Measurements from ENCODE around the gene TBC1D32. TPM values are rescaled to one million over a fixed set of nuclear protein-coding genes. Genes with fewer than 3 reads are reported as not detected.

Gene TBC1D32
- total and polyA plus RNA-seq, 8 donors: 6.6 to 22.2 (median 15.9) TPM

DNA sequence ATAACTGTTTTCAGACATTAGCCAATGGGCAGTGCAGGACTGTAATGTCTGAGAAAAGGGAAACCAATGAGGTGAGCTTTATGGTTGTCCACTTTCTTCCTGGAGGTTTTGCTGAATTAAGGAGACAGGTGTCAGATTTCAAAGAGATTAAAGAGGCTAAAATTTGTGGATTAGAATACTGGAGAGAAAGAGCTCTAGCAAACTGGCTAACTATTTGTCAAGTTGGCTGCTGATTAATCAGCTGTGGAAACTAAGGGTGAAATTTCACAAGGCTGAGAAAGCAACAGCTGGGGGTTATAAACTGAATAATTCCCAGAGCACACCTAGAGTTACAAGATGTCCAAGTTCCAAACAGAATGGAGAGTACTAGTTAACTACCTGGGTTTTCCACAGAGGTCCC, 198.9 kb downstream of the TBC1D32 start:
- intact Hi-C loops (cut with DNase I): no loop called here
- TF ChIP-seq, protein P1, sequence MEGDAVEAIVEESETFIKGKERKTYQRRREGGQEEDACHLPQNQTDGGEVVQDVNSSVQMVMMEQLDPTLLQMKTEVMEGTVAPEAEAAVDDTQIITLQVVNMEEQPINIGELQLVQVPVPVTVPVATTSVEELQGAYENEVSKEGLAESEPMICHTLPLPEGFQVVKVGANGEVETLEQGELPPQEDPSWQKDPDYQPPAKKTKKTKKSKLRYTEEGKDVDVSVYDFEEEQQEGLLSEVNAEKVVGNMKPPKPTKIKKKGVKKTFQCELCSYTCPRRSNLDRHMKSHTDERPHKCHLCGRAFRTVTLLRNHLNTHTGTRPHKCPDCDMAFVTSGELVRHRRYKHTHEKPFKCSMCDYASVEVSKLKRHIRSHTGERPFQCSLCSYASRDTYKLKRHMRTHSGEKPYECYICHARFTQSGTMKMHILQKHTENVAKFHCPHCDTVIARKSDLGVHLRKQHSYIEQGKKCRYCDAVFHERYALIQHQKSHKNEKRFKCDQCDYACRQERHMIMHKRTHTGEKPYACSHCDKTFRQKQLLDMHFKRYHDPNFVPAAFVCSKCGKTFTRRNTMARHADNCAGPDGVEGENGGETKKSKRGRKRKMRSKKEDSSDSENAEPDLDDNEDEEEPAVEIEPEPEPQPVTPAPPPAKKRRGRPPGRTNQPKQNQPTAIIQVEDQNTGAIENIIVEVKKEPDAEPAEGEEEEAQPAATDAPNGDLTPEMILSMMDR (IDR thresholded peaks at IDR 0.05): no peak
- H3K4me3 ChIP-seq: no peak overlapping the region
- H3K27me3 ChIP-seq: no peaks in the 10 kb centered on the region
- H3K27ac ChIP-seq: no peak overlapping the region
- ATAC-seq (no peak), DNase-seq (no peak)
- no peaks in the 10 kb centered on the region for H3K9me3 ChIP-seq
- H3K4me1 ChIP-seq: no peaks in the 10 kb centered on the region
- H3K36me3 ChIP-seq: no peaks in the 10 kb centered on the region

DNA sequence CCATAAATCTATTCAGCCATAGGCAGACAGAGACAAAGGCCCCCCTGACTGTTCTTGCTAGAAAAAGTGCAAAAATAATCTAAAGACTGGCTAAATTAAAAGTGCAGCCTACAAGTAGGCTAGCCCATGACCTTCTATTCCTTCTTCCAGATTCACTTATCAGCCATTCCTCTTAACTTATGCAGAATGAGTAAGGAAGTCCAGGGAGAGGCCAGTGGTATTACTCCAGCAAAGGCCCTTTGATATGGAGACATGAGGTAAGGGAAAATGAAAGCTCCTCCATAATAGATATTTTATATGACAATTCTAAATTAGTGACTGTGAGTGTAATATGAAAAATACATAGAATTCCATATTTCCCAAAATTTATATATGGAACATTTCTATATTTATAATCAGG, 199.4 kb downstream of the TBC1D32 start:
- DNase-seq (no peak), ATAC-seq (no peak)
- H3K36me3 ChIP-seq: no peaks in the 10 kb centered on the region
- H3K4me1 ChIP-seq: no peaks in the 10 kb centered on the region
- intact Hi-C loops (cut with DNase I): no loop called here
- no peaks in the 10 kb centered on the region for H3K9me3 ChIP-seq
- H3K27me3 ChIP-seq: no peaks in the 10 kb centered on the region
- no peak overlapping the region for H3K4me3 ChIP-seq
- H3K27ac ChIP-seq: no peak overlapping the region
- TF ChIP-seq, protein P1 (IDR thresholded peaks at IDR 0.05): no peak

DNA sequence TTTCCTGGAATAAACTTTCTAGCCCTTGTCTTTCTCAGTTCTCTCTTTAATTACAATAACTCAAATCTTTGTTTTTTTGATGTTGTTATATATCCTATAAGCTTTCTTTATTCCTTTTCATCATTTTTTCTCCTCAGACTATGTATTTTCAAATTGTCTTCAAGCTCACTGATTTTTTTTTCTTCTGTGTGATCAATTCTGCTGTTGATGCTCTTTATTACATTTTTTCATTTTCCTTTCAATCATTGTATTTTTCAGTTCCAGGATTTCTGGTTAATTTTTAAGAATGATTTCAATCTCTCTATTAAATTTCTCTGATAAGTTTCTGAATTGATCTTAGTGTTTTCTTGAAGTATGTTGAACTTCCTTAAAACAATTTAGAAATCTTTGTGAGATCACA, 209.7 kb downstream of the TBC1D32 start:
- DNase-seq (no peak), ATAC-seq (no peak)
- Histone ChIP-seq H3K36me3 (peaks cover 0 to 14% of the 10 kb centered on the region in 2 donors), H3K27me3 (no peaks in the 10 kb centered on the region), H3K4me1 (no peaks in the 10 kb centered on the region), H3K9me3 (peaks cover 0 to 24% of the 10 kb centered on the region in 2 donors), H3K27ac (no peak overlapping the region), H3K4me3 (no peak overlapping the region)
- TF ChIP-seq, protein P1 (IDR thresholded peaks at IDR 0.05): no peak
- intact Hi-C loops (cut with DNase I): no loop called here

DNA sequence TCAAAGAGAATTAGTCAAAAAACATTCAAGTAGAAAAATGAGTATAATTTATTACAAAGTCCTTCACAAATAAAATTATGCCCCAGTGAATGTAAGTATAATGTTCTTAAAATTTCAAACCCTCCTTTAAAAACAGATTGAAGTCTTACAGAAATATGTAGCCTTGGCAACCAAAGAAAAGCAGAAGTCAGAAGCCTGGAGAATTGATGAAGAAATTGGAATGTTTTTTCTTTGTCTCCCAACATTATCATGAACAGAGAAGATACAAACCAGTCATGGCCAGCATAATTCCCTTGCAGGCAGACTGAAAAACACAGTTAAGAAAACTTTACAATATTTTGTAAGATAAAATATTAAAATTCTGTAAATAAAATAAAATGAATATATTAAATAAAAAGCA, 221.9 kb downstream of the TBC1D32 start:
- DNase-seq: no peak
- no peak overlapping the region for H3K4me3 ChIP-seq
- no peaks in the 10 kb centered on the region for H3K4me1 ChIP-seq
- TF ChIP-seq, protein P1 (IDR thresholded peaks at IDR 0.05): no peak
- no peaks in the 10 kb centered on the region for H3K36me3 ChIP-seq
- intact Hi-C loops (cut with DNase I): no loop called here
- ATAC-seq: no peak
- H3K27me3 ChIP-seq: no peaks in the 10 kb centered on the region
- no peaks in the 10 kb centered on the region for H3K9me3 ChIP-seq
- H3K27ac ChIP-seq: no peak overlapping the region

DNA sequence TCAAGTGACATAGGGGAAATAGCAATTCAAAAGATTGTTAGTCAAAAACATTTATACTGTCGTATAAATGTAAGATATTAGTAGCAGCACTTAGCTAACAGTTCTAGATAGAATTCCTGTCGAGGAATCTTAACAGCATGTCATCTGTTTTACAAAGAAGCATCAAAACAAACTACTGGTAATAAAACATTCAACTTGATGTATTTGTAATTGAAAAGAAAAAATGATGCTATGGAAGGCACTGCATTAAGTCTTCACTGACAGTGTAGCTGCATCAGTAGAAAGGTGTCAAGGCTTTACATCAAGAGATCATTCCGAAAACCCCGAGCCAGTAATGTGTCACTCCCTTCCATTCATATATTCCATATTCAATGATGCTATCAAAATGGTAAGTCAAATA, 223.5 kb downstream of the TBC1D32 start:
- TF ChIP-seq, protein P1 (IDR thresholded peaks at IDR 0.05): no peak
- Histone ChIP-seq H3K36me3 (no peaks in the 10 kb centered on the region), H3K4me3 (no peak overlapping the region), H3K9me3 (no peaks in the 10 kb centered on the region), H3K27me3 (no peaks in the 10 kb centered on the region), H3K27ac (no peak overlapping the region), H3K4me1 (no peaks in the 10 kb centered on the region)
- no peak for ATAC-seq
- DNase-seq: no peak
- intact Hi-C loops (cut with DNase I): no loop called here
